SHP77 treated with DMSO at 0.1 percent for 48 hours (cell line): ENCODE data around the gene ALDOC.
"Not testable (repeated sequence)": the region's sequence is repeated elsewhere in the genome, so short reads cannot be mapped to it uniquely, and the experiment has no call there.

Experiments
- DNase-seq: peaks from one replicate; lab custom pipeline; 2025; lab: John Stamatoyannopoulos, UW

Gene ALDOC

GRCh38 chr17:28576758-28577465, at the start of gene ALDOC:
TSS of gene ALDOC (minus strand) at chr17:28576895. CDS start at chr17:28575532, 1,363 bp downstream.
- DNase-seq = peak; percentile 83

GRCh38 chr17:28624148-28624547, 47.5 kb upstream of the ALDOC start:
- no peak for DNase-seq

DNA sequence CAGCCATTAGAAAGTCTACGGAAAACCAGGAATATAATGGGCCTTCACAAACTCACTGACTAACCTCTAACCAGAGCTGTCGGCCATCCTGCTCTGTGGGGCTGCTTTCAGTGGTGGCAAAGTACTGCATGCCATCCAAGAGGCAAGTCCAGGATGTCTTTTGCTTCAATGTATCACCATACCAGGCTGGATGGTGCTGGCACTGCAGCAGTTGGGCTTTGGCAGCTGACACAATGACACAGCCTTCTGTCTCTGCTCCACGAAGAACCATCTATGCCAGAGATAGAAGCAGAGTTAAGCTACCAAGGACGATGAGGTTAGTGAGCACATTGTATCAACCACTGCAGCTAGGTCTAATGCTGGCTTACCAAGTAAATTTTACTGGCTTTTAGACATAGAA, 47.0 kb upstream of the ALDOC start:
- DNase-seq = no peak

DNA sequence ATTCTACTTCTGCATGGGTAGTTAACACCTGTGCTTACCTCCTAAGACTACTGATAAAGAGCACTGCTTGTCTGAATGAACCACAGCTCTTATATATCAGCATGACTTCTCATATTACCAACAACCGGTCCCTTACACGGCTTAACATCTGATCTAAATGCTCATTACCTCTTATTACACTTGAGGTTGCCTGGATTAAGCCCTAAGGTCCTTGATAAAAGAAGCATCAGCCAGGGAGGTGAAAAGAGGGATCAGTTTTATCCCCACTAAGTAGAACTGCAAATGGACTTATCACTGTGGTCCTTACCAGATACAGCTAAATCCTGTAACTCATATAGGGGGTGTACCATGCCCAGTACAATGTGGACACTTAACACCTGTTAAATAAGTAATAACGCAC, 45.5 kb upstream of the ALDOC start:
- DNase-seq = no peak

- no peak for DNase-seq
These were observed 43.3 kb upstream of the ALDOC start for GRCh38 chr17:28620010-28620409.

DNA sequence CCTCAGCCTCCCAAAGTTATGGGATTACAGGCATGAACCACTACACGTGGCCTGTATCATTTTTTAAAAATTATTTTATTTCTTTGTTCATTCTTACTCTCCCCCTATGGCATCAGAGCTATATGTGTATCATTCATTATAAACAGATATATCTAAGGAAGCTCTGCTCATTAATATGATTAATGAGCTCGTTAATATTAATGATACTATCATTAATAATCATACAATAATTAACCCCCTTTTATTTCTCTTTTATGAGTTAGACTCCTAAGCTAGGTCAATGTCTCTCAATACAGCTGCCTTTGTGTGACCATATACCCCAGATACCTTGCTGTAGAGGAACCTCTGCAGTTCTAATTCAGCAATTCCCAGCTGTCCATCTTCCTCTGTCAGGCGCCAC, 41.8 kb upstream of the ALDOC start:
- DNase-seq = no peak

GRCh38 chr17:28616281-28616680, 39.6 kb upstream of the ALDOC start:
- DNase-seq = no peak

DNA sequence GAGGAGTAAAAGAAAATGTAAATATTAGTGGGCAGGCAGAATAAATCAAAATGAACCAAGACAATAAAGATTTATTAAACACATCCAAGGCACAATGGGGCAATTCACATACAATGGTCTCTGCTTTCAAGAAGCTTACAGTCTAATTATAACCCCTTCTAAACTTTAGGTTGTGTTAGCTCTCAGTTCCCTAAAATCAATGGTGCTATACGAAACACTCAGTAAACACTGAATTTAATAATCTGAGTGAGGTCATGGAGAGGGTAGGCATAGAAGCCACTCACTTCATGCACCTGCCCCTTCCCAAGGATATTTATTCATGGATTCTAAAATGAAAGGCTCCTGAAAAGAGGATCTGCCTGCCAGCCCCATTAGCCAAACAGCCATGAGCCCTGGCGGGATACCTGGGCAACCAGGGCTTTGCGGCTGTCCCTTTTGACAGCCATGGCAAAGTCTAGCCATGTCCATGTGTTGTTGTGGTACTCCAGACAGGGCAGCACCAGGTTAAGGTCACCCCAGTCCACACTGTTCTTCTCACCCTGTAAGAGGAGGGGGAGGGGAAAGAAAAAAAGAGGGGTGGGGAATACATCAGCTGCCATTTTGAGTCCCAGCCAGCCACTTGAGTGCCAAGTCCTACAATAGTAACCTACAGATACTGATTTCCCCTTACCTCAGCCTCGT, 38.7 kb upstream of the ALDOC start:
- no peak for DNase-seq

DNA sequence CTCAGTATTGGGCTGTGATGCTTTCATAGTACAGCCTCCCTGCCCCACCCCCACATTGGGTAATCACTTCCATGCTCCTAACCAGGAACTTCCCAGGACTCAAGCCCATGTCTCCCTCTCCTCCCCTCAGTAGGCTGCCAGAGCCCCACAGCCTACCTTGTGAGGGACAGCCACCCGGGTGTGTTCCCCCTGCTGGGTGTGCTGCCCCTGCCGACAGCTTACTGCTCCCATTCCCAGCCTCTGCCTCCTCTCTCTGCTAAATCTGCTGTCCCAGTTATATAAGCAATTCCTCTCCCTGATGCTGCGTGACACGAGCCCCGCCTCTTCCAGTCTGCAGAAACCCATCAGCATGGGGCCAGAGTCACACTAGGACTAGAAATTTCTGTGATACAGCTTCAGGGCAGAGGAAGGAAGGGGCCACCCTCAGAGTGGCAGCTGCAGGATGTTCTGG, 37.3 kb upstream of the ALDOC start, which contains the start of gene RSKR:
TSS of gene RSKR (minus strand) at position 255 of the 451 bp plus-strand sequence. CDS start at position 231, 24 bp downstream.
- no peak for DNase-seq

- no peak for DNase-seq
These were observed 36.5 kb upstream of the ALDOC start for GRCh38 chr17:28612936-28613872.

DNA sequence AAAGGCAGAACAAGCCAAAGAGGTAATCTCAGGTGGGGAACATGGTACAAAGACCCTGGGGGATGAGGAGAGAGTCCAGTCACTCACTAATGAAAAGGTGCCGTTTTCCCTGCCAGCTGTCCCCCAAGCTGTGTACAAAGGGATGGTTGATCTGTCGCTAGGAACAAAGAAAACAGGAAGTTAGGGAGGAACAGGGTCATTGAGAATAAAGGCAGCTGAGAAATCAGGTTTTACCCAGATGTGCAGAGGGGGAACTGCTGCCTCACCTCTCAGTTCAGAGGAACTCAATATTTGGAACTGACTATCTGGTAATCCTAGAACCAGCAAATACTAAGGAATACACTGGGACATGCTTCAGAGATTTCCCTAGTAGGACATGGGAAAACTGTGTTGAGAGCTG, 35.8 kb upstream of the ALDOC start:
- DNase-seq = no peak

- no peak for DNase-seq
These were observed 33.7 kb upstream of the ALDOC start for GRCh38 chr17:28610376-28610775.

GRCh38 chr17:28604031-28604430, 27.3 kb upstream of the ALDOC start:
- not testable (repeated sequence) for DNase-seq

- DNase-seq = peak; percentile 72
These were observed 22.9 kb upstream of the ALDOC start for GRCh38 chr17:28599311-28600184.

DNA sequence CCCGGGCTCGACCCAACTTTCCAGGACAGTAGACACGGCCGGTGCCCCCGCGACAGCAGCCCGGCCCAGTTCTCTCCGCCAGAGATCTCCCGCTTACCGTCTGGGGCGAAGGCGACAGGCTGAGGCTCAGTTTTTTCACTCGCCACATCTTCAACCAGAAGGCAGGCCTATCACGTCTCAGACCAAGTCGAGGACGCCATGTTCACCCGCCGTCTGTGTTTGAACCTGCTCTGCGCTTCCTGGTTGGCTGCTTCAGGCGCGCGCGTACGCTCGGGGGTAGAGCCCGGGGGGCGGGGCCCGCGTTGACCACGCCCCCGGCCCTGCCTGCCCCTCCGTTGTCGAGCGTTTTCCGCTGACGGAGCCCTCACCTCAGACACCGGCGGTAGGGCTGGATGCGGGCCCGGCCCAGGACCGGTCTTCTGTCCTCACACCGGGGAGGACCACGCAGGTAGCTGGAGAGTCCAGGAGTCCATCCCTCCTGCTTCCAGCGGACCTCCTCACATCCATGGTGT, 22.2 kb upstream of the ALDOC start, which contains the start of gene SPAG5:
TSS of gene SPAG5 (minus strand) at position 227 of the 512 bp plus-strand sequence. CDS start at position 148, 79 bp downstream.
- DNase-seq = peak; percentile 85

- DNase-seq = peak; percentile 41
These were observed 21.7 kb upstream of the ALDOC start for GRCh38 chr17:28598389-28598788.

DNA sequence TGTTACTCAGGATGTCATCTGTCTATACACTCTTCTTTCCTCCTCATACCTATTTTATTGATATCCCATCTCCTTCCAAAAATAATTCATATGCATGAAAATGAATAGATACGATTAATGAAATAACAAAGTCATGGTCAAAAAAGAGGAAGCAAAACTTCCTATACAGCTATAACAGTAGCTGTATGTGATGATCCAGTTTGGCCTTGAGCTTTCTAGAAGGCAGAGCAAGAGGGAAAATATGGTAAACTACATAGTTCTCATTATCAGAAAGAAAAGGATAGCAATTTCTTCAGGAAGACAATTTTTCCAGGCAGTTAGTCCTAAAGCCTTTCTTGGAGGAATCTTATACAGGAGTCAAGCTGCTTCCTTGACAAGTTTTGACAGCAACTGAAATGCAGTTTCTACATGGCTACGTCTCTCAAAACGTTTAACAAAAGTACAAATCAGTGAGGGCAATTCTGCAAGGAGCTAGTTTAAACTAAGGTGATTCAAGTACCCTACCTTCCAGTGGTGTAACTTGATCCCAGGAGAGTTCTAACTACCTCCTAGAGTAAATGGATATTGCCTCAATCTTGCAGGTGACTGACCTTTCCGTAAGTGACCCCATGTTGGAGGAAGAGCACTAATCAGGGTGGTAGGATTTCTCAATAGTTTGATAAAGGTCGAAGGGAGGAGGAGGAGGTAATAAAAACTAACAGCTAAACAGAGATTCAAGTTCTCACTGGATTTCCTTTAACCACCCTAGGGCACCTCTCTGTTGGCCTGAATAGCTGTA, 21.1 kb upstream of the ALDOC start:
- no peak for DNase-seq

DNA sequence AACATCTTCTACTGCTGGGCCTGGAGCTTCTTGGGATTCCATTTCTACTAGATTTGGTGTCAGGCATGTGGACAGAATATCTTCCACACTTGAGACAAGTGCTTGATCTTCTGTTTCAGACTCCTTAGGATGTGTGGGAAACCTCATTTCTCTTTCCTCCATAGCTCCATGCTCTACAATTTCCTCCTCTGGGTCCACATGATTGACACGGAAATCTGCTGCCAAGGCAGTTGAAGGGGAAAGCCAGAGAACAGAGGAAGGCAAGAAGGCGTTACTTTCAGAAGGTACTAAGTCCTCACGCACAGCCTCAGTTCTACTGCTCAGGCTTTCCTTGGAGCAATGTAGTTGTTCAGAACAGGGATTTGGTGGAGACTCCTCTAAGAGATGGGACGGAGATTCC, 15.6 kb upstream of the ALDOC start:
- DNase-seq = no peak

GRCh38 chr17:28585851-28586250, 9.2 kb upstream of the ALDOC start:
- no peak for DNase-seq

GRCh38 chr17:28584434-28584833, 7.7 kb upstream of the ALDOC start:
- no peak for DNase-seq
